Fibroblast of upper back skin (primary cell): Measurements from ENCODE around the gene TPD52L1.

ENCODE experiments used
- DNase-seq: peaks from one replicate; pipeline ENCODE4 v3.0.0-alpha.2; 2013

TPD52L1 gene

DNA sequence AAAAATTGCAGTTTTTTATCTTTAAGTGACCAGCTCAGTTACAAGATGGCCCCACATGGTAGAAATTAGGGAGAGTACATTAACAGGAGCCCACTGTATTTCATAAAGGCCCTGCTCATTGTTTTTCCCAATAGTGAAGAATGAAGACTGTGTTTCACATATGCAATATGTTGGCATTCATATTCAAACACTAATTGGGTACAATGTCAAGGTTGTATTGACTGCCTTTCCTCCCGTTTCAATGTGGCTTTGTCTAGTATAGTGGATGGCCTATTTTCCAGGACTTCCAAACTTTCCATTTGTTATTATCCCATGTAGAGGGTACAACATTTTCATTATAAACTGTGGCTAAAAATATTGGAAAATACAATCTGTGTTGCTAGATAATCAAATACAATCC, 96.9 kb downstream of the TPD52L1 start:
- DNase-seq, result no peak

DNA sequence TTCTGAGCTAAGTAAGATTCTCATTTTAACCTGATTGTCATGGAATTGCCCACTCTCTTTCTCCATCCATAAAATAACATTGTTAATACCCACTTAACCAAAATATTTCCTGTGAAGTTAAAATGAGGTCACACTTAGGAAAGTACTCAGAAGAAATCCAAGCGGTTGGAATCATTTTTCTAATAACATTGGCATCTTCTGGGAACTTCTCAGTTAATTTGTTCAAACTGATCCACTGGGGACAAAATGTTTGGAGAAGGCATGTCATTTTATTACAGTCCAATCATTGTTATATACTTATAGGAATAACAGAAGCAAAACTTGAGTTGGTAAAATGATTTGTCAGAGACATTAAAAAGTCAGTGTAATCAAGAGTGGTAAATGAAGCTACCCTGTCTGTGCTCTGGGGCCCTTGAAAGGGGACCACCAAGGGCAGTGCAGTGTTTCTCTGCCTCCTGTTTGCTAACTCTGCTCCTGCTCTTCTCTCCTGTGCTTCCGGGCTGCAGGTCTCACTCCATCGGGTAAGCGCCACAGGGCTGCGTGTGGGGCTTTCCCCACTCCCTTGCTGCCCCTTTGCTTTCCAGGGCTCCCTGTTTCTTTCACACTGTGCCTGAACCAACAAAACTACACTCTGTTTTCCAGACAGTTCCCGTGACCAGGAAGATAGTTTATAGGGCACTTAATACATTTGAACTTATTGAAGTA, 98.1 kb downstream of the TPD52L1 start:
- DNase-seq, result peak; percentile 24

DNA sequence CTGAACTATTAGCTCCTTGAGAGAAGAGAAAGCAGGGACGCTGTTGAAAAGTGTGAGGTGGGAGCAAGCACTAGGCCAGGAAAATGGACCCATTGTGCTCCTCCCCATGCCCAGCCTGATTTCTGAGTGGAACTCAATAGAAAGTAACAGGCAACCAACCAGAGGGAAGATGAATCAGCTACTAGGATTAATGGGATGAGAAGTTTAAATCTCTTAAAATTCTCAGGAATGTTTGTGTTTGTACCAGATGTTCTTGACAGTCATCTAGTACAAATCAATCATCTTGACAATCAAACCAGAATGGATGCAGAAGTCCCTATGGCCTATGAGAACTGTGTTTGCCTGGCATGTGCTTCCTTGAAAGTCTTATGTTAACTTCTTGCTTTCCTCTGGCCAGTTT, 99.3 kb downstream of the TPD52L1 start:
- peak; percentile 78 for DNase-seq

DNA sequence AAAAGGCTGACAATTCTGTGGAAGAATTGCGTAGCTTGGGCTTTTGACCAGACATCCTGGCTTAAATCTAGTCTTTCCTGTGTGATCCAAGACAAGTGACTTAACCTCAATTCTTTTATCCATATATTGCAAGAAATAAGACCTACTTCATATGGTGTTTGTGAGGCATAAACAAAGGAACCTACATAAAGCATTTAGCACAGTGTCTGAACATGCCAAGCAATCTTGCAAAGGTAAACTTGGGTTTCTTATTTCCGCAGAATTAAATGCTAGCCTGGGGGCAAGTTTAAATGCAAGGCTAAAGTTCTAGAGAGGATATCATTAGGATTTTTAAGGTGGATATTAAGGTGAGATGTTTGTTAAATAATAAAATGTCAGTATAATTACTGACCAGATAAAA, 100.3 kb downstream of the TPD52L1 start:
- DNase-seq, result no peak

DNA sequence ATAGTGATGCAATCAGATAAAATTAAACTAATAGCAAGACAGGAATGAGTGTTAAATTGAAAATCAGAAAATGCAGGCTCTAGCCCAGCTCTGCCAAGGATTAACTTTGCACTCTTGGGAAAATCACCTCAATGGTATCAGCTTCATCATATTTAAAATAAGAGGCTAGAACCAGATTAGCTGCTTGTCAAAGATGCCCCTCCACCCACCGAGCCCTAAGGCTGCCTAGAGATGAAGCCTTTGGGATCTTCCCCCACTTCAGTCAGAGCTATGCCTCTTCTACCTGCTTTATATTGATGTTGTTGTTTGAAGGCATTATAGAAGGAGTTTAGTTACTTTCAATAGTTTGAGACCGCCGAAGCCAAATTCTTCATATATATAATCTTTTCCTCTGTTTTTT, 100.7 kb downstream of the TPD52L1 start:
- no peak for DNase-seq

DNA sequence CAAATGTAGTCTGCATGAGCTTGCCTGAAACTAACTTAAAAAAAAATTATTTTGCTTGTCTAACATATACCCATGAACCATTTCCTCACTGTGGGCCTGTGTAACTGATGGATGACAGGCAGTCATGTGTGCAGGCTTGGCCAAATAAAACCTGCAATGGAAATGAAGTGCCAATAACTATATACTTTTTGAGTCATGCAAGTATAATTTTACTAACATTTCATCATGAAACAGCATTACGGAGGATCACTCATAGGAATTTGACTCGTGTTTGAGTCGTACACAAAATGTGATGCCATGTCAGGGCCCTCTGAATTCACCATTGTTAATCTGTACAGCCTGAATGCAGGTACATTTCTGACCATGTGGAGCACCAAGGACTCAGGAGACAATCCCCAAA, 101.6 kb downstream of the TPD52L1 start:
- peak; percentile 57 for DNase-seq

DNA sequence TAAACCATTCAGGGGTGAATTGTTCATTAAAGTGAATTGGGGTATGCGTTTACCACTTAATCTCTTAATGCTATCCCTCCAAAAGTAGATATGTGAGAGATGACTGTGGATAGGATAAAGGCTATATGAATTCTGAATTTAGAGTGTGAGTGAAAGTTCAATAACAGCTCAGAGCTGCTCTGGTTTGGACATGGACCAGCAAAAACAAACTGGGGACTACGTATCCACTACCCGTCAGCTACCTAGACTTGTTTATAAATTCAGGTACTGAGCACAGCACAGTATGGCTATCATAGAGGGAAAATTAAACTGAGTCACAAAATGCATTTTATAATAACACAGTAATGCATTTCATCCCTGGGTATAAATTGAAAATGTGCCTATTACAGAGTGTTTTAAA, 103.8 kb downstream of the TPD52L1 start:
- no peak for DNase-seq

DNA sequence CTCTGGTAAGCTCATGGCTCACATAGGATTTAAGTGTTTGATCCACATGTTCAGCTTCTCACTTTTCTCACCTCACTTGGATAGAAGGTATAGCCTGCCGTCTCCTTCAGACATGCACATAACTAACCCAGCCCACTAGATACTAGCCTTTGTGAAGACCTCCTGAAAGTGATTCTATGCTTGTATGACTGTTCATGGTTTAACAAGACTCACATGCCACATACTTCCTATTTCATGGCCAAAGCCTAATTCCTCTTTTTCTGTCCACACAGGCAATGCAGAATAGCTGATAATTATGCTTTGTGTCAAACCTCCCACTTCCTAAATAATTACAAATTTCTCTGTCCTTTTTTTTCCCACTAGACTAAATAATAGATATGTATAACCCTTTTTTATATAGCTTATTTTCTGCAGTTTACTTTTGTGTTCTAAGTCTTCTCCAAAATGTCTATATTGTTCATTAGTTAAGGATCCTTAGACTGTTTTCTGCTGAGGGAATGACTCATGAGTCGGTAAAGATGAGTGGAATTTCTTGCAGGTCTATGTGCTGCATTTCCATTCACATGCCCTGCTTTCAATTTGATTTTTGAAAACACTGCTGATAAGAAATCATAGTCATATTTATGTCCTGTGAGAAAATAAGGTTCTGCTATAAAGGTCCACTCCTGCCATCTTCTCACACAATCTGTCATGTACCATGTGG, 105.2 kb downstream of the TPD52L1 start:
- DNase-seq, result peak; percentile 21

DNA sequence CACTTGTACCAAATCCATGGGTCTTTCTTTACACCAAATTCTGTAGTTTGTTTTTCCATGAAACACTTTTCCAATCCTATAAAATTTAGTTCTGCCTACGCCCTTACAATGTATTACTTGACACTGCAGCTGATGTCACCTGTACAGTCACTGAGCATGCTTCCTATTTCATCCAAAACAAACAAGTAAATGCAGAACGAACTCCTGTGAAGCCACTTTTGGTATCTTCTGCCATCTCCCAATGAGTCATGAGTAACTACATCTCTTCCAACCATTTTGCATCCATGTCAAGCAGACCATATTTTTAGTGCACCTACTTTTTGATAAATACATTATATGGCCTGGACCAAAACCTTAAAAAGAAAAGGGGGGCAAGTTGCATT, 105.8 kb downstream of the TPD52L1 start:
- no peak for DNase-seq

DNA sequence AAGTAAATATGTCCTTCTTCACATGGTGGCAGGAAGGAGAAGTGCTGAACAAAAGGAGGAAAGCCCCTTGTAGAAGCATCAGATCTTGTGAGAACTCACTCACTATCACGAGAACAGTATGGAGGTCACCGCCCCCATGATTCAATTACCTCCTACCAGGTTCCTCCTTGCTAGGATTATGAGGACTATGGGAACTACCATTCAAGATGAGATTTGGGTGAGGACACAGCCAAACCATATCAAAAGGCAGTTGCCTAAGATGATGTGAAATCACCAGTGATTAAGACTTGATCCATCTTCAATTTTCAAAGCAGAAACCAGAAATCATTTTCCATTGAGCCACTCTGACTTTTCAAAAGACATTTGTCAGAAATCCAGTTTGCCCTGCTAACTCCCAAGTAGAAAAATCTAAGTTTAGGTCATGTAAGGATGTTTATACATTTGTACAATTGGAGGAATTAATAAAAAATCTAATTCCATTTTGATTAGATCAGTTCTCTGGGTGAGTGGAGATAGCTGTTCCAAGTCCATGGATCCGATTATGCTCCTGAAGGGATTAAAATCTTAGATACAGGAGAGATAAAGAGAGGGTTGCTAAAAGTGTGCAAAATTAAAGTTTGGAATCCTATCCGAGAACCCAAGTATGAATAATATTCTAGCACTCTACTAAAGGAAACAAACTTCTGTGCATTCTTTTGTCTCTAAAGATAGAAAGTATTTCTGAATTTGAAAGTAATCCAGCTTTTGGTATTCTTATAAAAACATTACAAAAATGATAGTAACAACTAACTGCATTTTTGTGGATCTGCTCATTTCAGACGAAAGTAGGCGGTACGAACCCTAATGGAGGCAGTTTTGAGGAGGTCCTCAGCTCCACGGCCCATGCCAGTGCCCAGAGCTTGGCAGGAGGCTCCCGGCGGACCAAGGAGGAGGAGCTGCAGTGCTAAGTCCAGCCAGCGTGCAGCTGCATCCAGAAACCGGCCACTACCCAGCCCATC, 108.7 kb downstream of the TPD52L1 start:
- peak; percentile 83 for DNase-seq

DNA sequence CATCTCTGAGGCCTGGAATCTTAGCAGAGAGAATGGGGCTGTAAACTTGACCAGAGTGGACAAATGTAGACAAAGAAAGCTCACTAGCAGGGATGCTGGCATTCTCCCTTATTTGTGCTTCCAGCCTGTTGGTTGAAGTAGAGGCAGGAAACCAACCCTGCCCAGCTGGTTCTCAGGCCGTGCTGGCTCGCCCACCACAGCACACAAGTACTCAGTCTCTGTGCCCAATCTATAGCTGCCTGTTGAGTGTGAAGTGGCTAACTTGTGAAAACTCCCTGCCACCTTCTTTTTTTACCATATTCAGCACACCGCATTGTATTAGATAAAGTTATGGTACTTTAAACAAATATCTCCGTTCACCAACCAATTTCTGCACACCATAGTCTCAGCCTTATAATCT, 110.9 kb downstream of the TPD52L1 start:
- DNase-seq, result no peak

DNA sequence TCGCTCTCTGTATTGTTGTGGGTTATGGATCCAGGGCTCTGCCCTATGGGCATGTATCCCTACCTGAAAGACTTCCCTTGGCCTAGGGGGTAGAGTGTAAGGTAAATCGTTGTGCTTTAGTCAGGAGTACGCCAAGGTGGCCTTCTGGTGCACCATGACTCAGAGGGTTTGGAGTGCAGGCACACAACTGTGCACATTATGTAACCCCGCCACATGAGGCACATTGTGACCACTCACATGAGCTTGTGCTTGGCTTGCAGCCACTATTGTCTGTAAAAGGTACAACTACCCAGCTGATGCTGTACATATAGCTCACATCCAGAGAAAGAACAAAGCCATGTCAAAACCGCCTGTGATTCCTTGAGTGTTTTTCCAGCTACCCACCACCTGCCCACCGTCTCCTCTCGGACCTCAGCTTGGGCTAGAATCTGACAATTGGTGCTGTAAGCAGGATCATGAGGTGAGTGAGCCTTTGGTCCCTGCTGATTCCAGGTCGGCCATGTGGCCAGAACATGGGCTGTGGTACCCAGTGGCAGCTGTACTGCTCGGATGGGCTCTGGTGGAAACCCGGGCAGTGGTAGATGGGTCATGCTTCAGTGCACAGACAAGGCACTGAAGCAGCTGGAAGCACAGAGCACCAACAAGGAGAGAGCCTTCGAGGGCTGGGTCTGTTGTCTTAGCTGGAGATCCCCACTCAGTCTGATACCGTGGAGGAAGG, 114.4 kb downstream of the TPD52L1 start:
- DNase-seq, result no peak

DNA sequence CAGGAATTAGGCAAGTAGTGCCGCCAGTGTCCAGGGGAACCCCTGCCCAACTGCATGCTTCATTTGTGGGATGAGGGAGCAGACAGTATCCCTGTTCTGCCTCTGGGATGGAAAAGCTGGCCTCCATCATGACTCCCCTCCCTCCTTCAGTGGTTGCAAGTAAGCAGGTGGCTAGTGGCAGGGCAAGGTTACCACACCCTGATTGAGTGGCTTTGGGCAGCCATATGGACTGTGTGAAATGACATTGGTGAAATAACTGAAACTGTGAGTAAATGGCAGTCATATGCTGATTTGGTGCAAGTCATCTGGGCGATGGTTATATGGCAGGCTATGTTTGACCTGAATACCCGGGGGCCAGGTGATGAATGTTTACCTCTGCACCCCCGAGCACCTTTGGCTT, 115.2 kb downstream of the TPD52L1 start:
- DNase-seq, result no peak

DNA sequence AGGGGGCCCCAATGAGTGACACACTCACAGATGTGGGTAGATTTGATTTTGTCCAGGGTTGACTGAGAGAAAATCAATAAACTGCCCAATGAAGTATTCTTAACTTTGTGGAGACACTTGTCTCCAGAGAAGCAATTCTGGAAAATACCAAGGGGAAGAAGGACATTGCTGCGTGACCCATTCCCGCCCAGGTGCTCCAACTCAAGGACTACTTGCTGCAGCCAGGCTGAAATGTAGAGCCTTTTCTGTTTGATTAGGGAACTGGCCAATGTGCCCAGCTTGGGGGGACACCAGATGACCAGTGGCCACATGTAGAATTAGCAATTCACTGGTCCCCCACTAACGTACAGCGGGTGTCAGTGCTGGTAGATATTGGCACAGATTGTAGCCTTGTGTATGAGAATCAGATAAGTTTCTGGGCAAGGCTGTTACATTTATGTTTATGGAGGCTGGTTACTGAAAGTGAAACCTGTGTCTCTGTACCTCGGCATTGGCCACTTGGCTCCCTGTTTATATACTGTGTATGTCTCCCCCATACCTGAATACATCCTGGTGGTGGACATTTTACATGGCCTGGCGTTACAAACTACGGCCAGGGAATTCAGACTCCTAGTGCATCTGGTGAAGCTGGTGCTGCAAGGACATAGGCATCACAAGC, 115.9 kb downstream of the TPD52L1 start:
- DNase-seq, result no peak

DNA sequence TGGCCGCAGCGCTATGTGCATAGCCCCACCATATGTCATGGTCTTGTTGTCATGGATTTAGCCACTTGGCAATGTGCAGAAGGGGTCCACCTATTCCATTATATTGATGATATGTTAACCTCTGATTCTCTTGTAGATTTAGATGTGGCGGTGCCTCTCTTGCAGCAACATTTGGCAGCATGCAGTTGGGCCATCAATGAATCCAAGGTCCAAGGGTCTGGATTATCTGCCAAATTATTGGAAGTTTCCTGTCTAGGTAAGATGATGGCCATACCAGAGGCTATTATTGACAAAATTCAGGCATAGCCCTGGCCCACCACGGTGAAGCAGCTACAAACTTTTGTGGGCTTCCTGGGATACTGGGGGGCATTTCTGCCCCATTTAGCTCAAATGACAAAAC, 116.8 kb downstream of the TPD52L1 start:
- no peak for DNase-seq

DNA sequence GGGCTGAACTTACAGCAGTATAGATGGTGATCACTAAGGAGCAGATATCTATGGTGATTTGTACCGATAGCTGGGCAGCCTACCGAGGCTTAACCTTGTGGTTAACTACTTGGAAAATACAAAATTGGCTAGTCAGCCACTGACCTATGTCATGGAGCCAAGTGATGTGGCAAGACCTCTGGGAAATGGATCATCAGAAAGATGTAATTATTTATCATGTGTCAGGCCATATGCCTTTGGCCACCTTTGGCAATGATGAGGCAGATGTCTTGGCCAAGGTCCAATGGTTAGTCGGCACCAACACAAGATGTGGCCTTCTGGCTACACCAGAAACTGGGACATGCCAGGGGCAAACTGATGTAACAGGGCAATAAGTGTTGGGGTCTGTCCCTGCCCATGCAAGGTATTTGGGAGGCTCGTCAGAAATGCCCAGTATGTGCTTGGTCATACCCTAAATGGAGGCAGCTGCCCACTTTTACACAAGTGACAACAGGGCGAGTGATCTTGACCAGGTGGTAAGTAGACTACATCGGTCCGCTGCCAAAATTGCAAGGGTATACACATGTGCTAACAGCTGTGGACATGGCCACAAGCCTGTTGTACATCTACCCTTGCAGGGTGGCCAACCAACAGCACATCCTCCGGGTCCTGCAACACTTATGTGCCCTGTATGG, 118.0 kb downstream of the TPD52L1 start:
- DNase-seq, result no peak

DNA sequence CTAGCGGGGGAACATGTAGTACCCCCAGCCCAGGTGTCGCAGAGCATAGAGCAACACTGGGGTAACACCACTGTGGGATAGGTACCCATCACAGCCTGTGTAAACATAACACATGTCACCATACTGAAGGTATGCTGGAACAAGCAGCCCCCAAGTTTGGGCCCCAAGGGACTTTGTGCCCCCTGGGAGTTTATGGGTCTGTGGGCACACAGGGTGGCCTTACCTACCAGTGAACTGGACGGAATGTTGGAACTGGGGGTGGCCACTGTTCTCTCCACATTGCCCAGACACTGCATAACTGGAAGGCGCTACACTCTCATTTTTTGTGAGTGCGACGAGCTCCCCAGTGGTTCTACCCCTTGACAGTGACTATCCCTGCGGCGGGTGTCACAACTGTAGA, 119.7 kb downstream of the TPD52L1 start:
- no peak for DNase-seq

DNA sequence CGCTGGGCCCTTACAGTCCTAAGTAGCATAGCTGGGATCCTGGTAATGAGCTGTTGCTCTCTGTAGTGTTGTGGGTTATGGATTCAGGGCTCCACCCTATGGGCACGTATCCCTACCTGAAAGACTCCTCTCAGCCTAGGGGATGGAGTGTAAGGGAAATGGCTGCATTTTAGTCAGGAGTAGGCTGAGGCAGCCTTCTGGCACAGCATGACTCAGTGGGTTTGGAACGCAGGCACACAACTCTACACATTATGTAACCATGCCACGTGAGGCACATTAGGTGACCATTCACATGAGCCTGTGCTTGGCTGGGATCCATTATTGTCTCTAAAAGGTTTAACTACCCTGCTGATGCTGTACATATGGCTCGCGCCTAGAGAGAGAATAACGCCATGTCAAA, 120.4 kb downstream of the TPD52L1 start:
- DNase-seq, result peak; percentile 15

DNA sequence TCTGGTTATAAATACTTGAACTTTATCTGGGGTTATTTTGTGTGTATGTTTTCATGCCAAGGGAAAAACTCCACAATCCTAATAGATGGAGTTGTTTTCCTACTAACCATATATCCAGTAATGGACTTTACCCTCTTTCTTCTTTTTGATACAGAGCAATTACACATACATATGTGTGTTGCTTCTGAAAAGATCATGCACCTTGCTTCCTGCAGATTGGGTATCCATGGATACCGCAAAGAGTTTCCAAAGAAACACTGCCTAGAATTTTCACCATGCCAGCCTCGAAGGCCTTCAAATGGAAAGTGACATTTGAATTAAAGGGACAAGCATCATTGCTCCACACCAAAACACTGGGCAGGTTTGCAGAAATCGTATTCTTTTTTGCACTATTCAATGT, 121.4 kb downstream of the TPD52L1 start:
- no peak for DNase-seq

DNA sequence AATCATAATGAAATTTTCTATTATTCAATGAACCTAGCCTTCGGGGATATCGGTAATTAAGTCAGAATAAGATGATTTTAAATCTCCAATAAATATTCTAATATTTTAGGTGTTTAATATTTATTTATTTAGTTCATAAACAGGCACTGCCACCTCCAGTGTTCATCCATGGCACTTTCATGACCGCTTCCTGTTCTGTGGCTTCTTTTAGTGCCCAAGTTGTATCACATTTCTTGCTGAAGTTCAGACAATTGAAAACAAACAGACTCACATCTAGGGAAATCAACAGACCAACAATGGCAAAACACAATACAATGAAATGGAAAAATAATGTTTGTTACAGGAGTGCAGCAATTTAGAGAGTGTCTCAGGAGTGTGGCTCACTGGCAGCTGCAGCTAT, 122.2 kb downstream of the TPD52L1 start:
- no peak for DNase-seq

DNA sequence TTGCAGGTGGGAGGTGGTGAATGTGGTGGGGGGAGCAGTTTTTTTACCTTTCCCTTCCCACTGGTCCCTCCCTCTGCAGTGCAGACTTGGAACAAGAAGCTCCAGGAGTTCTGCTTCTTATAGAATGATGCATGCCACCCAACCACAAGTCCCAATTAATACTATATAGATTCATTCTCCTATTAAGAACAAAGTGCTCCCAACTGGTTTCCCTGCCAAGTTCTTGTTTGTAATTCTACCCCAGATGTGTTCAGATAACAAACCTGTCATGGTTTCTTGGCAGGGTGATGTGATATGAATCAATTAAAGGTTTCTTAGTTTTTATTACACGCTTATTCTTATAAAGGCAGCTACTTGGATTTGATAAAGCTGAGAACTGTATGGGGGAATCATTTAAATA, 124.3 kb downstream of the TPD52L1 start:
- no peak for DNase-seq

DNA sequence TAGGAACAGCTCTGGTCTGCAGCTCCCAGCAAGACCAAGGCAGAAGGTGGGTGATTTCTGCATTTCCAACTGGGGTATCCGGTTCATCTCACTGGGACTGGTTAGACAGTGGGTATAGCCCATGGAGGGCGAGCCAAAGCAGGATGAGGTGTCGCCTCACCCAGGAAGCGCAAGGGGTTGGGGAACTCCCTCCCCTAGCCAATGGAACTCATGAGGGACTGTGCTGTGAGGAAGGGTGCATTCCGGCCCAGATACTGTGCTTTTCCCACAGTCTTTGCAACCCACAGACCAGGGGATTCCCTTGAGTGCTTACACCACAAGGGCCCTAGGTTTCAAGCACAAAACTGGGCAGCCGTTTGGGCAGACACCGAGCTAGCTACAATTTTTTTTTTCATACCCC, 126.4 kb downstream of the TPD52L1 start:
- DNase-seq, result no peak
